ENCODE results near the gene CD7. TPM values are rescaled to one million over a fixed set of nuclear protein-coding genes. Genes with fewer than 3 reads are reported as not detected.
A peak's percentile ranks its signal among the peaks of the same experiment; 100 is the strongest.

Gene CD7
- polyA plus RNA-seq, 1 of the 3 experiments (the other 2 are of a cell fraction), result 0.07 TPM

GRCh38 chr17:82351713-82352488 lies 34.5 kb upstream of the CD7 start (continued):
- TF ChIP-seq REST (IDR thresholded peaks at IDR 0.05; ENCODE audit: low read depth, low read length), result peak; percentile 70; the same call in 1 of the 2 replicates
- no peak for TF ChIP-seq PBX3 (IDR thresholded peaks at IDR 0.05)
- TF ChIP-seq ELF1 (IDR thresholded peaks at IDR 0.05), result no peak
- no peak for TF ChIP-seq JUND (IDR thresholded peaks at IDR 0.05)
- no peak for TF ChIP-seq SIN3A (IDR thresholded peaks at IDR 0.05; ENCODE audit: borderline replicate concordance, low read depth, low read length)
- peak; percentile 97 for TF ChIP-seq RFX5 (IDR thresholded peaks at IDR 0.05; ENCODE audit: low read length)
- TF ChIP-seq FOSL2 (IDR thresholded peaks at IDR 0.05; ENCODE audit: borderline replicate concordance, low read depth), result no peak
- TF ChIP-seq USF1 (IDR thresholded peaks at IDR 0.05; ENCODE audit: borderline replicate concordance, low read depth), result no peak
- TF ChIP-seq USF2 (IDR thresholded peaks at IDR 0.05; ENCODE audit: borderline replicate concordance, low read depth, low read length), result no peak
- peak; percentile 99 for TF ChIP-seq RAD21 (IDR thresholded peaks at IDR 0.05; ENCODE audit: low read length)
- no peak for TF ChIP-seq NFIC (IDR thresholded peaks at IDR 0.05; ENCODE audit: borderline replicate concordance)
- peak; percentile 23 for TF ChIP-seq CHD2 (IDR thresholded peaks at IDR 0.05; ENCODE audit: low read length, partially characterized antibody)
- TF ChIP-seq RCOR1 (IDR thresholded peaks at IDR 0.05; ENCODE audit: low read length), result peak; percentile 58
- no peak for TF ChIP-seq MAX (IDR thresholded peaks at IDR 0.05; ENCODE audit: low read depth)

Data from SK-N-SH (cell line).